A549 (cell line): ENCODE data around the gene PDXK. TPM values are rescaled to one million over a fixed set of nuclear protein-coding genes. Genes with fewer than 3 reads are reported as not detected.

ENCODE experiments used
- ATAC-seq, 2 experiments: fragments of 200-7000 bp in 1 of 2; fragments of >200 bp in 1 of 2; cut with Nextera tagmentation in 1 of 2; cut with Tn5 transposase in 1 of 2; 3 replicates each; pipeline versions ENCODE4 v1.8.0 to v1.9.1; 2018 to 2020; ENCODE audit warnings: mild to moderate bottlenecking in 1 of 2, moderate library complexity in 1 of 2
- CTCF ChIA-PET: fragments of 300-600 bp; sonication (Branson Sonifier 250); formaldehyde crosslinking; extraction: SDS; loops from one replicate; lab custom pipeline; 2021; ENCODE audit warnings: antibody characterized with exemption, inconsistent platforms; lab: Yijun Ruan, JAX
- POLR2A ChIA-PET: fragments of 350-600 bp; formaldehyde crosslinking; extraction: SDS; loops from one replicate; lab custom pipeline; 2021; ENCODE audit warnings: antibody characterized with exemption, inconsistent platforms; lab: Yijun Ruan, JAX
- DNase-seq, 2 experiments: peaks; one replicate each; pipeline versions ENCODE4 v3.0.0 to v3.0.0-alpha.2; 2011 to 2016; ENCODE audit warnings: low read depth in 1 of 2, low spot score in 1 of 2
- FAIRE-seq: peaks from 2 replicates; lab custom pipeline; 2011; peaks lifted over from hg19 to GRCh38; lab: Jason Lieb, UNC
- H3K27ac ChIP-seq, 2 experiments: fragments of >200 bp; sonication (Bioruptor Twin); formaldehyde crosslinking; 3 replicates each; pipeline ENCODE4 v1.5.1; 2016 to 2017
- H3K4me1 ChIP-seq: fragments of >200 bp; sonication (Bioruptor Twin); formaldehyde crosslinking; 3 replicates; pipeline ENCODE4 v1.6.1; 2016
- H3K4me2 ChIP-seq: fragments of >200 bp; sonication (Bioruptor Twin); formaldehyde crosslinking; 3 replicates; pipeline ENCODE4 v1.6.1; 2016
- H3K4me3 ChIP-seq: fragments of >200 bp; sonication (Bioruptor Twin); formaldehyde crosslinking; 3 replicates; pipeline ENCODE4 v1.5.1; 2016
- H3K9me3 ChIP-seq: fragments of >200 bp; sonication (Bioruptor Twin); formaldehyde crosslinking; 3 replicates; pipeline ENCODE4 v1.6.1; 2016
- CBX8 ChIP-seq: fragments of 200-600 bp; sonication (generic); IDR thresholded peaks from 2 replicates; pipeline ENCODE4 v1.6.1; 2016
- CEBPB ChIP-seq, 2 experiments: fragments of >200 bp in 1 of 2; sonication (Bioruptor Twin) in 1 of 2; formaldehyde crosslinking in 1 of 2; IDR thresholded peaks; 2 replicates each; pipeline ENCODE4 v1.6.1; 2012 to 2016
- EHMT2 ChIP-seq: fragments of 200-600 bp; sonication (generic); IDR thresholded peaks from 2 replicates; pipeline ENCODE4 v1.6.1; 2016; ENCODE audit warnings: antibody characterized with exemption, low read depth, mild to moderate bottlenecking, moderate library complexity
- EP300 ChIP-seq, 2 experiments: fragments of >200 bp; sonication (Bioruptor Twin); formaldehyde crosslinking; IDR thresholded peaks; 2 replicates in 1 of 2; 3 replicates in 1 of 2; pipeline ENCODE4 v1.6.1; 2016 to 2017
- FOSL2 ChIP-seq, 2 experiments: fragments of 450-650 bp in 1 of 2; fragments of >200 bp in 1 of 2; sonication (Bioruptor Twin) in 1 of 2; formaldehyde crosslinking; IDR thresholded peaks; 2 replicates each; pipeline versions ENCODE4 v1.5.0 to v1.6.1; 2016 to 2020; ENCODE audit warnings: mild to moderate bottlenecking in 1 of 2, moderate library complexity in 1 of 2
- FOXS1 ChIP-seq: fragments of 250-450 bp; sonication (Bioruptor Pico); IDR thresholded peaks from 2 replicates; pipeline ENCODE4 v1.5.0; 2020; ENCODE audit warnings: mild to moderate bottlenecking, moderate library complexity
- GATA3 ChIP-seq: IDR thresholded peaks from 2 replicates; pipeline ENCODE4 v1.6.1; 2012; ENCODE audit warnings: borderline replicate concordance
- JUN ChIP-seq, 2 experiments: fragments of >200 bp; sonication (Bioruptor Twin); formaldehyde crosslinking; IDR thresholded peaks; 2 replicates in 1 of 2; 3 replicates in 1 of 2; pipeline ENCODE4 v1.6.1; 2016 to 2017
- JUNB ChIP-seq: fragments of >200 bp; sonication (Bioruptor Twin); formaldehyde crosslinking; IDR thresholded peaks from 2 replicates; pipeline ENCODE4 v1.6.1; 2016
- KDM1A ChIP-seq: fragments of 200-600 bp; sonication (generic); IDR thresholded peaks from 2 replicates; pipeline ENCODE4 v1.6.1; 2016; ENCODE audit warnings: low read depth, mild to moderate bottlenecking
- KDM5A ChIP-seq: fragments of 200-600 bp; sonication (generic); IDR thresholded peaks from 2 replicates; pipeline ENCODE4 v1.6.1; 2016; ENCODE audit warnings: antibody characterized with exemption, mild to moderate bottlenecking
- MAFK ChIP-seq: fragments of 450-650 bp; IDR thresholded peaks from 2 replicates; pipeline ENCODE4 v1.6.1; 2014; ENCODE audit not compliant: partially characterized antibody
- NFE2L2 ChIP-seq: fragments of 150-350 bp; conservative IDR thresholded peaks from 2 replicates; pipeline ENCODE4 v1.6.1; 2014; ENCODE audit warnings: low read length
- NR3C1 ChIP-seq: fragments of >200 bp; sonication (Bioruptor Twin); formaldehyde crosslinking; IDR thresholded peaks from 3 replicates; pipeline ENCODE4 v1.6.1; 2017
- PHF8 ChIP-seq: fragments of 200-600 bp; sonication (generic); IDR thresholded peaks from 2 replicates; pipeline ENCODE4 v1.6.1; 2016; ENCODE audit warnings: low read depth, mild to moderate bottlenecking, antibody characterized with exemption, moderate library complexity, borderline replicate concordance
- POLR2A ChIP-seq: IDR thresholded peaks from 2 replicates; pipeline ENCODE4 v1.6.1; 2012; ENCODE audit warnings: mild to moderate bottlenecking, low read length
- POLR2AphosphoS2 ChIP-seq: conservative IDR thresholded peaks from 2 replicates; pipeline ENCODE4 v1.6.1; 2012; ENCODE audit warnings: low read length, improper control_type of control experiment, inconsistent platforms
- TP53 ChIP-seq: fragments of 250-450 bp; sonication (Bioruptor Pico); IDR thresholded peaks from 2 replicates; pipeline ENCODE4 v1.5.0; 2021; ENCODE audit warnings: mild to moderate bottlenecking, moderate library complexity
- WGBS: methylation state at CpG from one replicate; pipeline ENCODE4 v1.1.6; 2017; ENCODE audit errors: missing lambda C conversion rate; 5-methylcytosine and 5-hydroxymethylcytosine counted together
- polyA plus RNA-seq, 4 experiments: library from polyadenylated mRNA; depleted of rRNA in 3 of 4; stranded (reverse); fragments of >200 nt; fragmentation: RNase III in 1 of 4; extraction: RNeasy Plus Mini Kit Qiagen cat#74134 plus additional on column Dnase treatment in 1 of 4; gene quantifications; 2 replicates in 3 of 4; 3 replicates in 1 of 4; pipeline ENCODE4 v1.2.3, GENCODE V29; 2011 to 2017
- TF ChIP-seq, protein P1 (sequence below): fragments of 150-350 bp; IDR thresholded peaks from 2 replicates; pipeline ENCODE4 v1.6.1; 2014; ENCODE audit warnings: low read depth, mild to moderate bottlenecking, low read length
- TF ChIP-seq, protein P2 (sequence below): fragments of 200-600 bp; sonication (generic); IDR thresholded peaks from 2 replicates; pipeline ENCODE4 v1.6.1; 2016; ENCODE audit warnings: antibody characterized with exemption, mild to moderate bottlenecking, moderate library complexity
- TF ChIP-seq, protein P3 (sequence below): fragments of 450-650 bp; IDR thresholded peaks from 2 replicates; pipeline ENCODE4 v1.6.1; 2014; ENCODE audit warnings: antibody characterized with exemption
- TF ChIP-seq, protein P4 (sequence below): IDR thresholded peaks from 2 replicates; pipeline ENCODE4 v1.6.1; 2012; ENCODE audit warnings: low read depth, borderline replicate concordance
- TF ChIP-seq, protein P5 (sequence below): IDR thresholded peaks from 2 replicates; pipeline ENCODE4 v1.6.1; 2012

PDXK gene
- polyA plus RNA-seq, 2 of the 4 experiments (the other 2 are of a cell fraction) = 220 to 292 TPM

DNA sequence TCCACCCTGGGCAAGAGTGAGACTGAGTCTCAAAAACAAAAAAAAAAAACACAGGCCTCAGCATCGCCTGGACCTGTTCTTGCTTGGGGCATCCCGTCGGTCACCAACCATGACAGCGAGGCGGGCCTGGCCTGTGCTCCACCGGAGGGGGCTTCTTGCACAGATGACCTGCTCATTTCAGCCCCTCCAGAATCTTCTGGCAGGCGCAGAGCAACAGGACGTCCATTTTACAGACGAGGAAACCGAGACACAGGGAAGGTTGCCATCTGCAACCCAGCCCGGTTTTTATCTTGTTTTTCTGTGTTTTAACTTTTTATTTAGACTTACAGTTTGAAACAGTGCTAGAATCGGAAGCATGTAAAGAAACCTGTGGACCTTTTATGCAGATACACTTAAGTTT lies 56.3 kb downstream of the PDXK start:
- peak overlapping the region; percentile 92 for H3K4me2 ChIP-seq
- ATAC-seq (no peak), FAIRE-seq (no peak), DNase-seq (no peak)
- CTCF ChIA-PET = interaction anchor here (0.7 to 0.8 kb wide), 2 partner anchors 15 to 289 kb away, joined by 3 read pairs; partner anchors contain the start of gene RRP1
- peak overlapping the region; percentile 97 for H3K4me3 ChIP-seq
- TF ChIP-seq FOSL2 (IDR thresholded peaks at IDR 0.05) (no peak), FOSL2 (CRISPR knock-in tag; IDR thresholded peaks at IDR 0.05) (no peak), CBX8 (no peak), KDM1A (no peak), POLR2AphosphoS2 (0 out of 2 replicates have a peak, but pooled peaks have one; percentile 77)
- peak overlapping the region; percentile 95 to 99 for H3K27ac ChIP-seq
- H3K4me1 ChIP-seq = peaks cover 14% of the 10 kb centered on the region; the same call in 2 of the 3 replicates
- WGBS = 72% methylated on average over 12 of the region's 12 CpGs
- H3K9me3 ChIP-seq = no peaks in the 10 kb centered on the region
- POLR2A ChIA-PET = no interaction called here

DNA sequence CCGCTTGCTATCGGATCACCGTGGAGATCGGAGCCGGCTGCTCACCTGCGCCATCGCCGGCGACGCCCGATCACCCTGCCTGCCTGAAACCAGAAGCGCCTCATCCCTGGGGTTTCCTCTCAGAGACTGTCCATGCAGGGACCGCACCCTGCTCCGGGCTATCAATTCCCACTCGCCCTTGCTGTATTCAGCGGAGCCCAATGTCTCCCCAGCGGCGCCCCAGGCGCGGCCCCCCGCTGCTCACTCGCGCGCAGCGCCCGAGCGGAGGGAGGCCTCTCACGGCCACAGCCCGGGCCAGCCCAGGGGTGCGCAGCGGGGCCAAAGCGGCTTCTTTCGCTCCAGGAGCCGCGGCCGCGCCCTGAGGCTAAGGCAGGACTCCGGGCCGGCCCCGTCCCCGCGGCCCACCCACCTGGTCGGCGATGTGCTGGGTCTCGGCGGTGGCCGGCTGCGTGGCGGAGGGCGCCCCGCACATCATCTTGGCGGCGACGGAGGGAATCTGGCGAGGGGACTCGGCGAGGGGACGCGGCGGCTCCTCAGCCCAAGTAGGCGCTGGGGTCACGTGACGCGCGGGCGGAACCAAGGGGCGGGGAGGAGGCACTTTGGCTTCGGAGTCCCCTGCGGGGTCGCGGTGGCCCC lies 57.0 kb downstream of the PDXK start, which contains the start of gene CSTB:
Gene CSTB (minus strand): TSS at position 514 of the 636 bp plus-strand sequence. CDS start 39 bp downstream, at position 475.
- FAIRE-seq = no peak

DNA sequence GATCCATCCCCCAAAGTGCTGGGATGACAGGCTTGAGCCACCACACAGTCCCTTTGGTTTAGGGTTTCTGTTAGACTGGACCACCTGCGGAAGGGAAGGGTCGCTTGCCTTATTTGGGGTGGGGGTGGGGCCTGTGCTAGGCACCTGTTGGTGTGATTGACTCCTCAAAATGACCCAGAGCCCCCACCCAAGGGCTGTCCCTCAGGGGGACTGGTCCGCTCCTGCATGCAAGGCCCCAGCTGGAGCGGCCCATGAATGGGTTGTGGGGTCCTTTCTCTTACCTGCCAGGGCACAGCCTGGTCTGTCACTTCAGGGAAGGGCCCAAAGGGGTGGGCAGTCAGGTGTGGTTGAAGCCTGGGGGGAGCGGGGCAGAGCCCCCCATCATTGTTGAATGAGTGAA lies 59.0 kb downstream of the PDXK start:
- ChIA-PET POLR2A (no interaction called here), CTCF (interaction anchor here (1.4 kb wide), 1 partner anchor 11 kb away, joined by 4 read pairs; no protein-coding TSS in a partner anchor)
- ATAC-seq (no peak), DNase-seq (no peak), FAIRE-seq (no peak)
- H3K4me3 ChIP-seq = no peak overlapping the region
- WGBS = 100% methylated on average over 2 of the region's 5 CpGs
- H3K4me1 ChIP-seq = peaks cover 18% of the 10 kb centered on the region
- H3K4me2 ChIP-seq = no peak overlapping the region
- no peak for TF ChIP-seq TP53 (CRISPR knock-in tag)
- TF ChIP-seq EHMT2 = no peak
- TF ChIP-seq, protein P1, sequence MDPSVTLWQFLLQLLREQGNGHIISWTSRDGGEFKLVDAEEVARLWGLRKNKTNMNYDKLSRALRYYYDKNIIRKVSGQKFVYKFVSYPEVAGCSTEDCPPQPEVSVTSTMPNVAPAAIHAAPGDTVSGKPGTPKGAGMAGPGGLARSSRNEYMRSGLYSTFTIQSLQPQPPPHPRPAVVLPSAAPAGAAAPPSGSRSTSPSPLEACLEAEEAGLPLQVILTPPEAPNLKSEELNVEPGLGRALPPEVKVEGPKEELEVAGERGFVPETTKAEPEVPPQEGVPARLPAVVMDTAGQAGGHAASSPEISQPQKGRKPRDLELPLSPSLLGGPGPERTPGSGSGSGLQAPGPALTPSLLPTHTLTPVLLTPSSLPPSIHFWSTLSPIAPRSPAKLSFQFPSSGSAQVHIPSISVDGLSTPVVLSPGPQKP = no peak
- no peak for TF ChIP-seq KDM5A
- TF ChIP-seq POLR2AphosphoS2 = no peak
- TF ChIP-seq CEBPB (IDR thresholded peaks at IDR 0.05) = no peak
- TF ChIP-seq, protein P2, sequence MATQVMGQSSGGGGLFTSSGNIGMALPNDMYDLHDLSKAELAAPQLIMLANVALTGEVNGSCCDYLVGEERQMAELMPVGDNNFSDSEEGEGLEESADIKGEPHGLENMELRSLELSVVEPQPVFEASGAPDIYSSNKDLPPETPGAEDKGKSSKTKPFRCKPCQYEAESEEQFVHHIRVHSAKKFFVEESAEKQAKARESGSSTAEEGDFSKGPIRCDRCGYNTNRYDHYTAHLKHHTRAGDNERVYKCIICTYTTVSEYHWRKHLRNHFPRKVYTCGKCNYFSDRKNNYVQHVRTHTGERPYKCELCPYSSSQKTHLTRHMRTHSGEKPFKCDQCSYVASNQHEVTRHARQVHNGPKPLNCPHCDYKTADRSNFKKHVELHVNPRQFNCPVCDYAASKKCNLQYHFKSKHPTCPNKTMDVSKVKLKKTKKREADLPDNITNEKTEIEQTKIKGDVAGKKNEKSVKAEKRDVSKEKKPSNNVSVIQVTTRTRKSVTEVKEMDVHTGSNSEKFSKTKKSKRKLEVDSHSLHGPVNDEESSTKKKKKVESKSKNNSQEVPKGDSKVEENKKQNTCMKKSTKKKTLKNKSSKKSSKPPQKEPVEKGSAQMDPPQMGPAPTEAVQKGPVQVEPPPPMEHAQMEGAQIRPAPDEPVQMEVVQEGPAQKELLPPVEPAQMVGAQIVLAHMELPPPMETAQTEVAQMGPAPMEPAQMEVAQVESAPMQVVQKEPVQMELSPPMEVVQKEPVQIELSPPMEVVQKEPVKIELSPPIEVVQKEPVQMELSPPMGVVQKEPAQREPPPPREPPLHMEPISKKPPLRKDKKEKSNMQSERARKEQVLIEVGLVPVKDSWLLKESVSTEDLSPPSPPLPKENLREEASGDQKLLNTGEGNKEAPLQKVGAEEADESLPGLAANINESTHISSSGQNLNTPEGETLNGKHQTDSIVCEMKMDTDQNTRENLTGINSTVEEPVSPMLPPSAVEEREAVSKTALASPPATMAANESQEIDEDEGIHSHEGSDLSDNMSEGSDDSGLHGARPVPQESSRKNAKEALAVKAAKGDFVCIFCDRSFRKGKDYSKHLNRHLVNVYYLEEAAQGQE = no peak
- no peak for TF ChIP-seq FOXS1
- no peak for TF ChIP-seq JUNB
- TF ChIP-seq EP300 (IDR thresholded peaks at IDR 0.05) = no peak
- TF ChIP-seq NFE2L2 = no peak
- TF ChIP-seq MAFK = no peak
- no peaks in the 10 kb centered on the region for H3K9me3 ChIP-seq
- no peak overlapping the region for H3K27ac ChIP-seq

More for the DNA sequence above, 57.0 kb downstream of the PDXK start, which contains the start of gene CSTB:
- Histone ChIP-seq H3K27ac (peak within 1 kb of the TSS; percentile 95 to 99), H3K4me3 (peak within 1 kb of the TSS; percentile 97), H3K4me1 (peaks cover 14% of the 10 kb centered on the region; the same call in 2 of the 3 replicates), H3K4me2 (peak within 1 kb of the TSS; percentile 92), H3K9me3 (no peaks in the 10 kb centered on the region)
- WGBS = 4% methylated on average over 11 of the region's 71 CpGs
- TF ChIP-seq PHF8 (peak; percentile 73; the same call in 1 of the 2 replicates), NR3C1 (no peak), POLR2A (peak; percentile 74), GATA3 (peak; percentile 9; the same call in 1 of the 2 replicates), JUN (IDR thresholded peaks at IDR 0.05) (peak; percentile 52 to 72; a peak in 2 of 5 replicates), EHMT2 (no peak), POLR2AphosphoS2 (0 out of 2 replicates have a peak, but pooled peaks have one; percentile 42)
- TF ChIP-seq, protein P3, sequence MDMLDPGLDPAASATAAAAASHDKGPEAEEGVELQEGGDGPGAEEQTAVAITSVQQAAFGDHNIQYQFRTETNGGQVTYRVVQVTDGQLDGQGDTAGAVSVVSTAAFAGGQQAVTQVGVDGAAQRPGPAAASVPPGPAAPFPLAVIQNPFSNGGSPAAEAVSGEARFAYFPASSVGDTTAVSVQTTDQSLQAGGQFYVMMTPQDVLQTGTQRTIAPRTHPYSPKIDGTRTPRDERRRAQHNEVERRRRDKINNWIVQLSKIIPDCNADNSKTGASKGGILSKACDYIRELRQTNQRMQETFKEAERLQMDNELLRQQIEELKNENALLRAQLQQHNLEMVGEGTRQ = peak; percentile 83
- TF ChIP-seq, protein P4, sequence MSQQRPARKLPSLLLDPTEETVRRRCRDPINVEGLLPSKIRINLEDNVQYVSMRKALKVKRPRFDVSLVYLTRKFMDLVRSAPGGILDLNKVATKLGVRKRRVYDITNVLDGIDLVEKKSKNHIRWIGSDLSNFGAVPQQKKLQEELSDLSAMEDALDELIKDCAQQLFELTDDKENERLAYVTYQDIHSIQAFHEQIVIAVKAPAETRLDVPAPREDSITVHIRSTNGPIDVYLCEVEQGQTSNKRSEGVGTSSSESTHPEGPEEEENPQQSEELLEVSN = 0 out of 2 replicates have a peak, but pooled peaks have one; percentile 31
- TF ChIP-seq, protein P5, sequence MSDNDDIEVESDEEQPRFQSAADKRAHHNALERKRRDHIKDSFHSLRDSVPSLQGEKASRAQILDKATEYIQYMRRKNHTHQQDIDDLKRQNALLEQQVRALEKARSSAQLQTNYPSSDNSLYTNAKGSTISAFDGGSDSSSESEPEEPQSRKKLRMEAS = peak; percentile 51
- CTCF ChIA-PET = no interaction called here
- POLR2A ChIA-PET = no interaction called here
- DNase-seq (peak; percentile 53 to 65), ATAC-seq (peak; percentile 64 to 69)
